HepG2 (cell line): Measurements from ENCODE around the gene C12orf56. TPM values are rescaled to one million over a fixed set of nuclear protein-coding genes. Genes with fewer than 3 reads are reported as not detected.

ENCODE experiments used
- ADNP ChIP-seq: sonication (generic); formaldehyde crosslinking; IDR thresholded peaks from 2 replicates; pipeline ENCODE4 v1.4.0; 2020; ENCODE audit warnings: missing genetic modification reagents
- CCAR2 ChIP-seq: fragments of 200-400 bp; formaldehyde crosslinking; optimal IDR thresholded peaks from 2 replicates; pipeline ENCODE3; 2018; ENCODE audit warnings: low read depth, mild to moderate bottlenecking, low read length, moderate library complexity
- EED ChIP-seq: sonication (generic); formaldehyde crosslinking; IDR thresholded peaks from 2 replicates; pipeline ENCODE4 v1.5.0; 2020; ENCODE audit warnings: mild to moderate bottlenecking, missing genetic modification reagents
- JUNB ChIP-seq: sonication (generic); formaldehyde crosslinking; IDR thresholded peaks from 2 replicates; pipeline ENCODE4 v1.8.0; 2022; ENCODE audit warnings: missing genetic modification reagents, mild to moderate bottlenecking, borderline replicate concordance
- MED8 ChIP-seq: sonication (generic); formaldehyde crosslinking; IDR thresholded peaks from 2 replicates; pipeline ENCODE4 v1.8.1; 2023; ENCODE audit warnings: mild to moderate bottlenecking, missing genetic modification reagents; ENCODE audit not compliant: insufficient replicate concordance
- PHF8 ChIP-seq: sonication (generic); formaldehyde crosslinking; IDR thresholded peaks from 2 replicates; pipeline ENCODE4 v1.5.0; 2020; ENCODE audit warnings: missing genetic modification reagents
- REL ChIP-seq: sonication (generic); formaldehyde crosslinking; conservative IDR thresholded peaks from 2 replicates; pipeline ENCODE4 v1.8.0; 2022; ENCODE audit warnings: mild to moderate bottlenecking, missing genetic modification reagents, moderate library complexity
- TGIF2 ChIP-seq: IDR thresholded peaks from 2 replicates; pipeline ENCODE4 v1.6.1; 2016; ENCODE audit warnings: control low read depth, missing compliant biosample characterization
- TOE1 ChIP-seq: sonication (generic); formaldehyde crosslinking; IDR thresholded peaks from 2 replicates; pipeline ENCODE4 v1.4.0; 2020; ENCODE audit warnings: mild to moderate bottlenecking, missing genetic modification reagents
- ZBTB3 ChIP-seq: sonication (generic); formaldehyde crosslinking; IDR thresholded peaks from 2 replicates; pipeline ENCODE4 v1.4.0; 2020; ENCODE audit warnings: low read depth, mild to moderate bottlenecking, moderate library complexity, missing genetic modification reagents, borderline replicate concordance
- ZFP41 ChIP-seq: sonication (generic); formaldehyde crosslinking; IDR thresholded peaks from 2 replicates; pipeline ENCODE4 v1.4.0; 2020; ENCODE audit warnings: mild to moderate bottlenecking, missing genetic modification reagents, borderline replicate concordance
- ZNF607 ChIP-seq: sonication (generic); formaldehyde crosslinking; IDR thresholded peaks from 2 replicates; pipeline ENCODE4 v1.5.1; 2020; ENCODE audit warnings: missing genetic modification reagents, mild to moderate bottlenecking, borderline replicate concordance
- ZNF776 ChIP-seq: sonication (generic); formaldehyde crosslinking; IDR thresholded peaks from 2 replicates; pipeline ENCODE4 v1.4.0; 2020; ENCODE audit warnings: mild to moderate bottlenecking, missing genetic modification reagents
- ZNF879 ChIP-seq: sonication (generic); formaldehyde crosslinking; IDR thresholded peaks from 2 replicates; pipeline ENCODE4 v1.8.1; 2023; ENCODE audit warnings: missing genetic modification reagents
- polyA plus RNA-seq, 8 experiments: library from polyadenylated mRNA; depleted of rRNA in 3 of 8; stranded (reverse) in 7 of 8; unstranded in 1 of 8; fragments of >200 nt; fragmentation: Illumina TruSeq in 4 of 8; extraction: Trizol in 4 of 8; gene quantifications; 2 replicates each; pipeline versions ENCODE4 v1.2.1 to v1.2.3, GENCODE V29; 2011 to 2016; ENCODE audit warnings: low read depth in 4 of 8, missing spikeins in 1 of 8, mixed read lengths in 1 of 8; ENCODE audit not compliant: insufficient read depth in 1 of 8
- total RNA-seq, 5 experiments: library from RNA; depleted of rRNA; stranded (reverse); fragments of >200 nt; fragmentation: Illumina TruSeq; extraction: Trizol; gene quantifications; 2 replicates each; pipeline ENCODE4 v1.2.3, GENCODE V29; 2016; ENCODE audit warnings: low read depth in 1 of 5
- TF ChIP-seq, protein P1 (sequence below): sonication (generic); formaldehyde crosslinking; IDR thresholded peaks from 2 replicates; pipeline ENCODE4 v1.5.0; 2020; ENCODE audit warnings: mild to moderate bottlenecking, missing genetic modification reagents, borderline replicate concordance
- TF ChIP-seq, protein P2 (sequence below): sonication (generic); formaldehyde crosslinking; conservative IDR thresholded peaks from 2 replicates; pipeline ENCODE4 v1.4.0; 2020; ENCODE audit warnings: missing genetic modification reagents
- TF ChIP-seq, protein P3 (sequence below): IDR thresholded peaks from 2 replicates; pipeline ENCODE4 v1.6.1; 2016; ENCODE audit warnings: low read depth, borderline replicate concordance
- TF ChIP-seq, protein P4 (sequence below): sonication (generic); formaldehyde crosslinking; conservative IDR thresholded peaks from 2 replicates; pipeline ENCODE4 v1.4.0; 2020; ENCODE audit warnings: missing genetic modification reagents

Gene C12orf56
- total and polyA plus RNA-seq, 2 of the 13 experiments (the other 11 are each of a cell fraction or from before 2014, with no cell fraction given) = 0.07 TPM; not detected in 1

DNA sequence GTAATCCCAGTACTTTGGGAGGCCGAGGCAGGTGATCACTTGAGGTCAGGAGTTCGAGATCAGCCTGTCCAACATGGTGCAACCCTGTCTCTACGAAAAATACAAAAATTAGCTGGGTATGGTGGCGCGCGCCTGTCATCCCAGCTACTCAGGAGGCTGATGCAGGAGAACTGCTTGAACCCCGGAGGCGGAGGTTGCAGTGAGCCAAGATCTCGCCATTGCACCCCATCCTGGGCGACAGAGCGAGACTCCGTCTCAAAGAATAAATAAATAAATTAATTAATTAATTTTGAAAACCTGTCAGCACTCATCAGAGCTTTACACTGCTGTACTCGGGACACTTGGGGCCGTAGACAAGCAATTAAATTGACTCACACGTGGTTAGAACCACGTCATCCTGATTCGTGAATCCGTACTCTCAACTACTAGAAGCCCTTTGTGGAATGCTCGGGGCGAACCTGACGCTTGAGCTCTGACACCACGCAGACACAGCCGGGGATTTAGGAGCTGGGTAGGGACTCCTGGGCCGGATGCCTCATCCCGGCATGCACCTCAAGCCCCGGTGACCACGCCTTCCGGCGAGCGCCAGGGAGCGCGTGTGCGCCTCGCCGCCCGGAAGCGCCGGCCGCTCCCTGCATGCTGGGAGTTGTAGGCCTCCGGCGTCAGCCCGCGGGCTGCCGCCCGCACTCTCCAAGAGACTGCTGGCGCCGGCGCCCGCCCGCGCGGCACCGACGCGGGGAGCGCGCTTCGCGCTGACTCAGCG is 13.3 kb upstream of the C12orf56 start, which contains the start of gene XPOT (continued):
- TF ChIP-seq, protein P1, sequence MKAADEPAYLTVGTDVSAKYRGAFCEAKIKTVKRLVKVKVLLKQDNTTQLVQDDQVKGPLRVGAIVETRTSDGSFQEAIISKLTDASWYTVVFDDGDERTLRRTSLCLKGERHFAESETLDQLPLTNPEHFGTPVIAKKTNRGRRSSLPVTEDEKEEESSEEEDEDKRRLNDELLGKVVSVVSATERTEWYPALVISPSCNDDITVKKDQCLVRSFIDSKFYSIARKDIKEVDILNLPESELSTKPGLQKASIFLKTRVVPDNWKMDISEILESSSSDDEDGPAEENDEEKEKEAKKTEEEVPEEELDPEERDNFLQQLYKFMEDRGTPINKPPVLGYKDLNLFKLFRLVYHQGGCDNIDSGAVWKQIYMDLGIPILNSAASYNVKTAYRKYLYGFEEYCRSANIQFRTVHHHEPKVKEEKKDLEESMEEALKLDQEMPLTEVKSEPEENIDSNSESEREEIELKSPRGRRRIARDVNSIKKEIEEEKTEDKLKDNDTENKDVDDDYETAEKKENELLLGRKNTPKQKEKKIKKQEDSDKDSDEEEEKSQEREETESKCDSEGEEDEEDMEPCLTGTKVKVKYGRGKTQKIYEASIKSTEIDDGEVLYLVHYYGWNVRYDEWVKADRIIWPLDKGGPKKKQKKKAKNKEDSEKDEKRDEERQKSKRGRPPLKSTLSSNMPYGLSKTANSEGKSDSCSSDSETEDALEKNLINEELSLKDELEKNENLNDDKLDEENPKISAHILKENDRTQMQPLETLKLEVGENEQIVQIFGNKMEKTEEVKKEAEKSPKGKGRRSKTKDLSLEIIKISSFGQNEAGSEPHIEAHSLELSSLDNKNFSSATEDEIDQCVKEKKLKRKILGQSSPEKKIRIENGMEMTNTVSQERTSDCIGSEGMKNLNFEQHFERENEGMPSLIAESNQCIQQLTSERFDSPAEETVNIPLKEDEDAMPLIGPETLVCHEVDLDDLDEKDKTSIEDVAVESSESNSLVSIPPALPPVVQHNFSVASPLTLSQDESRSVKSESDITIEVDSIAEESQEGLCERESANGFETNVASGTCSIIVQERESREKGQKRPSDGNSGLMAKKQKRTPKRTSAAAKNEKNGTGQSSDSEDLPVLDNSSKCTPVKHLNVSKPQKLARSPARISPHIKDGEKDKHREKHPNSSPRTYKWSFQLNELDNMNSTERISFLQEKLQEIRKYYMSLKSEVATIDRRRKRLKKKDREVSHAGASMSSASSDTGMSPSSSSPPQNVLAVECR = peak; percentile 59; the same call in 1 of the 2 replicates
- peak; percentile 5; the same call in 1 of the 2 replicates for TF ChIP-seq ZNF776
- TF ChIP-seq ZBTB3 (CRISPR knock-in tag) = no peak
- no peak for TF ChIP-seq JUNB (CRISPR knock-in tag)
- TF ChIP-seq, protein P2, sequence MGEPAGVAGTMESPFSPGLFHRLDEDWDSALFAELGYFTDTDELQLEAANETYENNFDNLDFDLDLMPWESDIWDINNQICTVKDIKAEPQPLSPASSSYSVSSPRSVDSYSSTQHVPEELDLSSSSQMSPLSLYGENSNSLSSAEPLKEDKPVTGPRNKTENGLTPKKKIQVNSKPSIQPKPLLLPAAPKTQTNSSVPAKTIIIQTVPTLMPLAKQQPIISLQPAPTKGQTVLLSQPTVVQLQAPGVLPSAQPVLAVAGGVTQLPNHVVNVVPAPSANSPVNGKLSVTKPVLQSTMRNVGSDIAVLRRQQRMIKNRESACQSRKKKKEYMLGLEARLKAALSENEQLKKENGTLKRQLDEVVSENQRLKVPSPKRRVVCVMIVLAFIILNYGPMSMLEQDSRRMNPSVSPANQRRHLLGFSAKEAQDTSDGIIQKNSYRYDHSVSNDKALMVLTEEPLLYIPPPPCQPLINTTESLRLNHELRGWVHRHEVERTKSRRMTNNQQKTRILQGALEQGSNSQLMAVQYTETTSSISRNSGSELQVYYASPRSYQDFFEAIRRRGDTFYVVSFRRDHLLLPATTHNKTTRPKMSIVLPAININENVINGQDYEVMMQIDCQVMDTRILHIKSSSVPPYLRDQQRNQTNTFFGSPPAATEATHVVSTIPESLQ = no peak
- peak; percentile 65; the same call in 1 of the 2 replicates for TF ChIP-seq PHF8 (CRISPR knock-in tag)
- TF ChIP-seq TGIF2 (CRISPR knock-in tag) = no peak
- TF ChIP-seq ZNF879 (CRISPR knock-in tag) = 0 out of 2 replicates have a peak, but pooled peaks have one; percentile 32
- peak; percentile 12 for TF ChIP-seq MED8 (CRISPR knock-in tag)
- no peak for TF ChIP-seq ZNF607
- TF ChIP-seq REL = no peak
- TF ChIP-seq ZFP41 (CRISPR knock-in tag) = no peak
- TF ChIP-seq, protein P3, sequence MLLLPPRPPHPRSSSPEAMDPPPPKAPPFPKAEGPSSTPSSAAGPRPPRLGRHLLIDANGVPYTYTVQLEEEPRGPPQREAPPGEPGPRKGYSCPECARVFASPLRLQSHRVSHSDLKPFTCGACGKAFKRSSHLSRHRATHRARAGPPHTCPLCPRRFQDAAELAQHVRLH (CRISPR knock-in tag) = no peak
- TF ChIP-seq, protein P4, sequence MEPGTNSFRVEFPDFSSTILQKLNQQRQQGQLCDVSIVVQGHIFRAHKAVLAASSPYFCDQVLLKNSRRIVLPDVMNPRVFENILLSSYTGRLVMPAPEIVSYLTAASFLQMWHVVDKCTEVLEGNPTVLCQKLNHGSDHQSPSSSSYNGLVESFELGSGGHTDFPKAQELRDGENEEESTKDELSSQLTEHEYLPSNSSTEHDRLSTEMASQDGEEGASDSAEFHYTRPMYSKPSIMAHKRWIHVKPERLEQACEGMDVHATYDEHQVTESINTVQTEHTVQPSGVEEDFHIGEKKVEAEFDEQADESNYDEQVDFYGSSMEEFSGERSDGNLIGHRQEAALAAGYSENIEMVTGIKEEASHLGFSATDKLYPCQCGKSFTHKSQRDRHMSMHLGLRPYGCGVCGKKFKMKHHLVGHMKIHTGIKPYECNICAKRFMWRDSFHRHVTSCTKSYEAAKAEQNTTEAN (CRISPR knock-in tag) = no peak
- no peak; the same call in 1 of the 2 replicates for TF ChIP-seq TOE1 (CRISPR knock-in tag)
- no peak for TF ChIP-seq ADNP (CRISPR knock-in tag)
- no peak for TF ChIP-seq CCAR2
- TF ChIP-seq EED (CRISPR knock-in tag) = no peak
